ENCODE measurements around the gene SMAD1.
"Not testable (repeated sequence)": the region's sequence is repeated elsewhere in the genome, so short reads cannot be mapped to it uniquely, and the experiment has no call there.

SMAD1 gene

GRCh38 chr4:145566086-145566708, 84.5 kb downstream of the SMAD1 start:
- no peak for DNase-seq

- no peak for DNase-seq
Measured at GRCh38 chr4:145566768-145567167, 85.1 kb downstream of the SMAD1 start.

GRCh38 chr4:145567516-145567915, 85.9 kb downstream of the SMAD1 start:
- no peak for DNase-seq

DNA sequence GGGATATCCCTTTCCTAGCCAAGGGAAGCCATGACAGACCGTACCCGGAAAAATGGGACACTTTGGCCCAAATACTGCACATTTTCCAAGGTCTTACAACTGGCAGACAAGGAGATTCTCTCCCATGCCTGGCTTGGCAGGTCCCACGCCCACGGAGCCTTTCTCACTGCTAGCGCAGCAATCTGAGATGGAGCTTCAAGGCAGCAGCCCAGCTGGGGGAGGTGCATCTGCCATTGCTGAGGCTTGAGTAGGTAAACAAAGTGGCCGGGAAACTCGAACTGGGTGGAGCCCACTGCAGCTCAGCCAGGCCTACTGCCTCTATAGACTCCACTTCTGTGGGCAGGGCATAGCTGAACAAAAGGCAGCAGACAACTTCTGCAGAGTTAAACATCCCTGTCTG, 92.9 kb downstream of the SMAD1 start:
- not testable (repeated sequence) for DNase-seq

GRCh38 chr4:145580906-145581305, 99.3 kb downstream of the SMAD1 start:
- DNase-seq: no peak

- DNase-seq: no peak
Measured at GRCh38 chr4:145583191-145584055, 101.8 kb downstream of the SMAD1 start.

- DNase-seq: no peak
Measured at GRCh38 chr4:145587088-145587754, 105.6 kb downstream of the SMAD1 start.

- DNase-seq: not testable (repeated sequence)
Measured at GRCh38 chr4:145589381-145589780, 107.7 kb downstream of the SMAD1 start.

GRCh38 chr4:145589916-145590702, 108.5 kb downstream of the SMAD1 start:
- DNase-seq: no peak

DNA sequence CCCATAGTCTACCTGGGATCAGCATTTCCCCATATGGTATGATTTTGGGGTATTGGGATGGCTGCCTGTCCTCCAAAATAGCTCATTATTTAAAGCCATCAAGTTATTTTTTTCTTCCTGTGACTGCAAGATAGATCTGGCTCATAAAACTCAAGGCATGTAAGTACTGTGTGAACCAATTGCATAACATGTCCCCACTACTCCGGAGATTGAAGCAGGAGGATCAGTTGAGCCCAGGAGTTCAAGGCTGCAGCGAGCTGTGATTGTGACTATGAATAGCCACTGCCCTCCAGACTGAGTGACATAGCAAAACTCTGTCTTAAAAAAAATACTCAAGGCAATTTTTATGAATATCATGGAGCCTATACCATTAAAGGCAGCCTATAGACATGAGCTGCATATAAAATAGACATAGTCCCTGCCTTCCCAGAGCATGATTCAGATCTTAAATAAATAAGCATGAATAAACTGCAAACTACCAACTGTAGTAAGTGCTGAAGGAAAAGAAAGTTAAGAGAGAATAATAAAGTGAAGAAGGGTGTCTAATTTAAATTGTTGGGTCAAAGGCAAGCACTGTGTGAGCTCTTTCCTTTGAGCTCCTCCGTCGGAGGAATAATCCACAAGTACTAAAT, 120.6 kb downstream of the SMAD1 start:
- DNase-seq: no peak

DNA sequence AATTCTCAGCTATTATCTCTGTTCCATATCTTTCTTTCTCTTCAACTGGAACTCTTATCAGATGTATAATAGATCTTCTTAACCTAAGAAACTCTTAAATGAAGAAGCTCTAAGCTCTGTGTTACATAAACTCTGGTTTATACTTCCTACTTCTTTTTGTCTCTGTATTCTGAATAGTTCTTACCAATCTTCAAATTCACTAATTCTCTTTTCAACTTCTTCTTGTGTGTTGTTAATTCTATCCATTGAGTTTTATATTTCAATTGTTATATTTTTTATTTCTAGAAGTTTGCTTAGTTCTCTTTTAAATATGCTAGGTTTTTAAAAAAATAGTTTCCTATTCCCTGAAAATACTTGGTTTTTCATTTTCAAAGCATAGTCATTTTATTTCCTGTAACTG, 124.3 kb downstream of the SMAD1 start:
- DNase-seq: no peak
